Naive B cell (primary cell): ENCODE data around the gene FOXC2. TPM values are rescaled to one million over a fixed set of nuclear protein-coding genes. Genes with fewer than 3 reads are reported as not detected.

Source experiments
- ATAC-seq, 2 donors: fragments of 150-1000 bp; cut with Tn5 transposase; 2 replicates each; pipeline ENCODE4 v1.10.0; 2021; ENCODE audit warnings: low read depth in 2 of 2, mild to moderate bottlenecking in 2 of 2, moderate library complexity in 2 of 2
- DNase-seq: peaks from one replicate; pipeline ENCODE4 v3.0.0; 2022
- H3K27ac Mint-ChIP-seq, 6 donors: one replicate each; pipeline ENCODE4 v1.8.0; 2020 to 2022; ENCODE audit warnings: mild to moderate bottlenecking in 6 of 6, mixed read lengths in 6 of 6, moderate library complexity in 5 of 6, inconsistent platforms in 2 of 6
- H3K27me3 Mint-ChIP-seq, 3 donors: one replicate each; pipeline ENCODE4 v1.8.0; 2021 to 2022; ENCODE audit warnings: mixed read lengths in 3 of 3, mild to moderate bottlenecking in 1 of 3
- H3K36me3 Mint-ChIP-seq, 2 donors: one replicate each; pipeline ENCODE4 v1.8.0; 2020 to 2022; ENCODE audit warnings: mixed read lengths in 2 of 2, inconsistent platforms in 1 of 2, mild to moderate bottlenecking in 1 of 2
- H3K4me1 Mint-ChIP-seq, 3 donors: one replicate each; pipeline ENCODE4 v1.8.0; 2020 to 2022; ENCODE audit warnings: mixed read lengths in 3 of 3, inconsistent platforms in 1 of 3, mild to moderate bottlenecking in 1 of 3, moderate library complexity in 1 of 3
- H3K4me3 Mint-ChIP-seq, 8 donors: one replicate each; pipeline ENCODE4 v1.8.0; 2020 to 2022; ENCODE audit warnings: mild to moderate bottlenecking in 8 of 8, mixed read lengths in 8 of 8, moderate library complexity in 8 of 8, inconsistent platforms in 2 of 8
- H3K9me3 Mint-ChIP-seq, 7 donors: one replicate each; pipeline ENCODE4 v1.8.0; 2020 to 2022; ENCODE audit warnings: mixed read lengths in 7 of 7, mild to moderate bottlenecking in 5 of 7, inconsistent platforms in 2 of 7, moderate library complexity in 1 of 7
- polyA plus RNA-seq, 6 donors: library from polyadenylated mRNA; unstranded; fragments of 300-500 nt; fragmentation: Illumina TruSeq; gene quantifications; one replicate each; pipeline ENCODE4 v1.2.3, GENCODE V29; 2021; ENCODE audit warnings: low read depth in 6 of 6

The FOXC2 gene
- polyA plus RNA-seq, 6 donors from 2014 or later = not detected

DNA sequence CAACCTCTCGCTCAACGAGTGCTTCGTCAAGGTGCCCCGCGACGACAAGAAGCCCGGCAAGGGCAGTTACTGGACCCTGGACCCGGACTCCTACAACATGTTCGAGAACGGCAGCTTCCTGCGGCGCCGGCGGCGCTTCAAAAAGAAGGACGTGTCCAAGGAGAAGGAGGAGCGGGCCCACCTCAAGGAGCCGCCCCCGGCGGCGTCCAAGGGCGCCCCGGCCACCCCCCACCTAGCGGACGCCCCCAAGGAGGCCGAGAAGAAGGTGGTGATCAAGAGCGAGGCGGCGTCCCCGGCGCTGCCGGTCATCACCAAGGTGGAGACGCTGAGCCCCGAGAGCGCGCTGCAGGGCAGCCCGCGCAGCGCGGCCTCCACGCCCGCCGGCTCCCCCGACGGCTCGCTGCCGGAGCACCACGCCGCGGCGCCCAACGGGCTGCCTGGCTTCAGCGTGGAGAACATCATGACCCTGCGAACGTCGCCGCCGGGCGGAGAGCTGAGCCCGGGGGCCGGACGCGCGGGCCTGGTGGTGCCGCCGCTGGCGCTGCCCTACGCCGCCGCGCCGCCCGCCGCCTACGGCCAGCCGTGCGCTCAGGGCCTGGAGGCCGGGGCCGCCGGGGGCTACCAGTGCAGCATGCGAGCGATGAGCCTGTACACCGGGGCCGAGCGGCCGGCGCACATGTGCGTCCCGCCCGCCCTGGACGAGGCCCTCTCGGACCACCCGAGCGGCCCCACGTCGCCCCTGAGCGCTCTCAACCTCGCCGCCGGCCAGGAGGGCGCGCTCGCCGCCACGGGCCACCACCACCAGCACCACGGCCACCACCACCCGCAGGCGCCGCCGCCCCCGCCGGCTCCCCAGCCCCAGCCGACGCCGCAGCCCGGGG, 1.3 kb downstream of the FOXC2 start:
- no peak for DNase-seq
- peak overlapping the region; percentile 22 to 93 (median 63) for H3K27ac Mint-ChIP-seq
- no peak for ATAC-seq

DNA sequence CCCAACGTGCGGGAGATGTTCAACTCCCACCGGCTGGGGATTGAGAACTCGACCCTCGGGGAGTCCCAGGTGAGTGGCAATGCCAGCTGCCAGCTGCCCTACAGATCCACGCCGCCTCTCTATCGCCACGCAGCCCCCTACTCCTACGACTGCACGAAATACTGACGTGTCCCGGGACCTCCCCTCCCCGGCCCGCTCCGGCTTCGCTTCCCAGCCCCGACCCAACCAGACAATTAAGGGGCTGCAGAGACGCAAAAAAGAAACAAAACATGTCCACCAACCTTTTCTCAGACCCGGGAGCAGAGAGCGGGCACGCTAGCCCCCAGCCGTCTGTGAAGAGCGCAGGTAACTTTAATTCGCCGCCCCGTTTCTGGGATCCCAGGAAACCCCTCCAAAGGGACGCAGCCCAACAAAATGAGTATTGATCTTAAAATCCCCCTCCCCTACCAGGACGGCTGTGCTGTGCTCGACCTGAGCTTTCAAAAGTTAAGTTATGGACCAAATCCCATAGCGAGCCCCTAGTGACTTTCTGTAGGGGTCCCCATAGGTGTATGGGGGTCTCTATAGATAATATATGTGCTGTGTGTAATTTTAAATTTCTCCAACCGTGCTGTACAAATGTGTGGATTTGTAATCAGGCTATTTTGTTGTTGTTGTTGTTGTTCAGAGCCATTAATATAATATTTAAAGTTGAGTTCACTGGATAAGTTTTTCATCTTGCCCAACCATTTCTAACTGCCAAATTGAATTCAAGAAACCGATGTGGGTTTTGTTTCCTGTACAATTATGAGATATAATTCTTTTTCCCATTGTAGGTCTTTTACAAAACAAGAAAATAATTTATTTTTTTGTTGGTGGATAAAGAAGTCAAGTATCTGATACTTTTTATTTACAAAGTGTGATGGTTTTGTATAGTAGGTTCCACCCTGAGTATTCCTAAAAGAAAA, 2.3 kb downstream of the FOXC2 start:
- peak overlapping the region in 5 of 8 donors; percentile 12 to 62 (median 40) for H3K4me3 Mint-ChIP-seq
- peaks cover 59 to 81% (median 60%) of the 10 kb centered on the region in 3 donors for H3K27me3 Mint-ChIP-seq
- ATAC-seq = no peak

More for the DNA sequence above, 1.3 kb downstream of the FOXC2 start:
- peak overlapping the region; percentile 64 to 87 (median 72) for H3K4me3 Mint-ChIP-seq
- H3K9me3 Mint-ChIP-seq = peaks cover 0 to 4% (median 0%) of the 10 kb centered on the region in 7 donors
- no peaks in the 10 kb centered on the region for H3K36me3 Mint-ChIP-seq
- peaks cover 15 to 36% (median 30%) of the 10 kb centered on the region in 3 donors for H3K4me1 Mint-ChIP-seq
- peaks cover 56 to 76% (median 60%) of the 10 kb centered on the region in 3 donors for H3K27me3 Mint-ChIP-seq

DNA sequence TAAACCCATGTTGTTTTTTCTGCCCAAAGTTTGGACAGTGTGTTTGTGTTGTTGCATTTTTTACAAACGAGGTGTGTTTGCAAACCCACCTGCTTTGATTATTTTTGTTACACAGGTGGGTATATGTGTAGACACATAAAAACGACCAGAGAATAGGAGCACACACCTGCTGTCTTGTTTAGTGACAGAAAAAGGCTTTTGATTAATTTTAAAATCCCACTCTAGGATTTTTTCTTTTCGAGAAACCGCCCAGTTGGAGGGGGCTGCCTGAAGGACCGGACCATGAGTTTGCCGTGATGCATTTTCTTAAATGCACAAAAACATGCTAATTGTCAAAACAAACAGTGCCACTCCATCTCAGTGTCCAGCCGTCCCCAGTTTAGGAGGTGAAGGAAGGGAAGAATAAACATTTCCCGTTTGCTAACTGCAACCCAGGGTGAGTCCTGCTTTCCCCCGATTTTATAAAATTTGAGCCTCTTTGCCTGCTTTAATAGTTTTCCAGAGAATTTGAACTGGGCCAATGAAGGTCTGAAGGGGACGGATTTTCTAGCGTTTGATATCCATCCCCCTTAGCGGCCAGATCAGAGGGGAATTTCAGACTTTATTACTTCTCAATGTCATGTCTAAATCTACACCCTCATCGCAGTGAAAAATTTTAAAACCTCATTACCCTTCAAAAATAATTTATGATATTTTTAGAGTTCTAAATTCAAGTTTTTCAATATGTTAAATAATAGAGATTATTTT, 3.2 kb downstream of the FOXC2 start:
- peaks cover 0 to 4% (median 0%) of the 10 kb centered on the region in 7 donors for H3K9me3 Mint-ChIP-seq
- no peak for ATAC-seq
- H3K4me1 Mint-ChIP-seq = peaks cover 4 to 23% (median 16%) of the 10 kb centered on the region in 3 donors
- H3K27me3 Mint-ChIP-seq = peaks cover 59 to 81% (median 60%) of the 10 kb centered on the region in 3 donors
- H3K4me3 Mint-ChIP-seq = peak overlapping the region in 1 of 8 donors; percentile 12
- no peaks in the 10 kb centered on the region for H3K36me3 Mint-ChIP-seq
- DNase-seq = no peak
- no peak overlapping the region for H3K27ac Mint-ChIP-seq

More for the DNA sequence above, 2.3 kb downstream of the FOXC2 start:
- Mint-ChIP-seq H3K9me3 (peaks cover 0 to 4% (median 0%) of the 10 kb centered on the region in 7 donors), H3K4me1 (peaks cover 9 to 28% (median 23%) of the 10 kb centered on the region in 3 donors), H3K36me3 (no peaks in the 10 kb centered on the region), H3K27ac (peak overlapping the region in 3 of 6 donors; percentile 69 to 97 (median 85))
- DNase-seq = no peak

DNA sequence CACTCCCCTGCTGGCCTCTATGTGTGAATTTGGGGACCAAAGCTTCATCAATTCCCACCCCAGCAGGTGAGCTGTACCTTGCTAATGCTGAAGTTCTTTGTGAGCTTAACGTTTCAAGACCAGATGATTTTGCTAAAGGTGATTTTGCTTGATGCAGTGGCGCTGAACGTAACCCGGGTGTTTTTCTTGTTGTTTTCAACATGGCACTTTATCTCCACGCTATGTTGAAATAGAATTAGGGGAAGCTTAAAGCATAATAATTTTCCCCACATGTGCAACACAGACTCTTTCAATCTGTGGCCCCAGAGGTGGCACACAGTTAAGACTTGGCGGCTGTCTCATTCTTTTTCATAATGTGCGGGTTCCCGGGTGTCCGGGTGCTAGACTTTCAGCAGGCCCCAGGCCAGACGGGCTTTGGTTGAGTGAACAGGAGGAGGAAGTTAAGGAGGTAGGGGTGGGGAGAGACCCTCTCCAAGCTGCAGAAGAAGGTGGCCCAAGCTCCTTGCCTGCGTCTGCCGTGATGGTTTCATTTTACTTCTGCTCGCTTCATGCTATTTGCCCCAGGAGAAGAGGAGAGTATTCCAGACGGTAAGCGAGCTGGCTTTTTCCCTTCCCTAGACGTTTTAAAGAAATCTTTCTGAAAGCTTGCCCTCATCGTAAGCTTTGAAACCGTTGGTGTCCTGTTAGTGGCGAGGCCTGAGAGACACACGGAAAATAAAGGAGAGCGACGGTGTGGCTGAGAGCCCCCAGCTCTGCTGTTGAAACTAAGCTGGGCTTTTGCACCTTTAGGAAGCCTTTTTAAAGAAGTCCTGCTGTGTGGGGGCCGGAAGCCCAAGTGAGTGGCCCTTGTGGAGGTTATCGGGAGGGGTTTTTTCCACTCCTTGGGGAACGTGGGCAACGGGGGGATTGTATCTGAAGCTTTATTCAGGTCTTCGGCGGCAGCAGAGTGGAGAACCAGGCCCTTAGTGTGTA, 4.2 kb downstream of the FOXC2 start:
- peaks cover 4 to 21% (median 12%) of the 10 kb centered on the region in 3 donors for H3K4me1 Mint-ChIP-seq
- peaks cover 0 to 4% (median 0%) of the 10 kb centered on the region in 7 donors for H3K9me3 Mint-ChIP-seq
- DNase-seq = no peak
- no peak overlapping the region for H3K4me3 Mint-ChIP-seq
- H3K27ac Mint-ChIP-seq = no peak overlapping the region
- peaks cover 56 to 81% (median 59%) of the 10 kb centered on the region in 3 donors for H3K27me3 Mint-ChIP-seq
- H3K36me3 Mint-ChIP-seq = no peaks in the 10 kb centered on the region
- ATAC-seq = no peak

DNA sequence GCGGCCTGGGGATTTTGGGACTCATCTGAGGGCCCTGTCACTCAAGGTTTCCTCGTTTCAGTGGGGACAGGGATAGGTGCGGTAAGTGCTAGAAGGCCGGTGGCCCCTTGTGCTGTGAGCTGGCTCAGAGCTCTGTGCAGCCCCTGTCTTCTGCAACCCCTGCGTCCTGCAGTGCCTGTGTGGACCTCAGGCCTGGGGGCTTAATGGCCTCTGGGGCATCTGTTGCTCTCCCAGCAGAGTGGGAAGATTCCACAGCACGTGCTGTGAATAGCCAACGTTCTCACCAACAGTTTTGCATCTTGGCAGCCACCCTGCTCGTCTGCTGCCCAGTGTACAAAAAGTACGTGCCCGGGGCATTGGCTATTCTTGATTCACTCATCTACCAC, 4.9 kb downstream of the FOXC2 start:
- H3K27ac Mint-ChIP-seq = no peak overlapping the region
- peak overlapping the region in 1 of 8 donors; percentile 20 for H3K4me3 Mint-ChIP-seq
- H3K4me1 Mint-ChIP-seq = peaks cover 8 to 22% (median 16%) of the 10 kb centered on the region in 3 donors
- no peaks in the 10 kb centered on the region for H3K36me3 Mint-ChIP-seq
- DNase-seq (no peak), ATAC-seq (no peak)
- peaks cover 0 to 4% (median 0%) of the 10 kb centered on the region in 7 donors for H3K9me3 Mint-ChIP-seq
- peaks cover 60 to 87% (median 63%) of the 10 kb centered on the region in 3 donors for H3K27me3 Mint-ChIP-seq

DNA sequence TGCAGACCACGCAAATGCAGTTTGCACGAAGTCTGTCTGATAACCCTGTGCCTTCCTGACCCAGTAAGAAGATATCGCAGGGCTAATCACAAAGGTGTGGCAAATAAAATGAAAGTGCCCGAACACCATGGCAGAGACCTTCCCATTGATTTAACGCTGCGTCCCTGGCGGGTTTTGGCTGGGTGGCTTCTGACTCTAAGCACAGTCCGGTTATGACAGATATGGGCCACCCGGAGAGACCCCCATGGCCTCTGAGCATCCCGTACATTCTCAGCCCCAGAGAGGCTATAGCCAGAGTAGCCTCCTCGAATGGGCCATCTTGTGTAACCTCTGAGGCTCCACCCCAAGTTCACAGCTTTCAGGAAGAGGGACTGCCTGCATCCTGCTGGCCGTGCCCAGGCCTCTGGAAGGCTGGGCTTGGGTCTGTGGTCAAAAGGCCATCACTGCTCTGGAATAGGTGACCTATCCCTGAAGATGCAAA, 5.5 kb downstream of the FOXC2 start:
- Mint-ChIP-seq H3K36me3 (no peaks in the 10 kb centered on the region), H3K27ac (no peak overlapping the region), H3K4me1 (peaks cover 11 to 25% (median 19%) of the 10 kb centered on the region in 3 donors), H3K27me3 (peaks cover 63 to 92% (median 68%) of the 10 kb centered on the region in 3 donors), H3K4me3 (no peak overlapping the region), H3K9me3 (peaks cover 0 to 4% (median 0%) of the 10 kb centered on the region in 7 donors)
- ATAC-seq = no peak
- DNase-seq = no peak

DNA sequence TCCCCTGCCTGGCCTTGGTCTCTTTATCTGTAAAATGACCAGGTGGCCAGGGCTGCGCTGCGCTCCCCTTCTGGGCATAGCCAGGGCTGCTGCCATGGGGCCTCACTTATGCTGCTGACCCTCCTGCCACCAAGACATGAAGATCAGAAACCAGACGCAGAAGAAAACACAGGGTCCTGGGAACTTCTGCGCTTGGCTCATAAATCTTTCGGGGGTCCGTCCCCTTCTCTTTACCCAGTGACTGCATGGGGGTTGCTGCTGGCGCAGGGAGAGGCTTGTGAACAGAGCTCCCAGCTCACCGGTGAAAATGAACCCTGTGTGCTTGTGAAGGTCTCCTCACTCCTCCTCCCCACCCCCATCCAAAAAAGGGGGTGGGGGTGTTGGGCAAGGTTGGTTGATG, 6.0 kb downstream of the FOXC2 start:
- ATAC-seq = no peak
- H3K9me3 Mint-ChIP-seq = peaks cover 0 to 4% (median 0%) of the 10 kb centered on the region in 7 donors
- no peaks in the 10 kb centered on the region for H3K36me3 Mint-ChIP-seq
- peaks cover 66 to 92% (median 74%) of the 10 kb centered on the region in 3 donors for H3K27me3 Mint-ChIP-seq
- H3K4me3 Mint-ChIP-seq = no peak overlapping the region
- no peak overlapping the region for H3K27ac Mint-ChIP-seq
- DNase-seq = no peak
- peaks cover 8 to 24% (median 16%) of the 10 kb centered on the region in 3 donors for H3K4me1 Mint-ChIP-seq

DNA sequence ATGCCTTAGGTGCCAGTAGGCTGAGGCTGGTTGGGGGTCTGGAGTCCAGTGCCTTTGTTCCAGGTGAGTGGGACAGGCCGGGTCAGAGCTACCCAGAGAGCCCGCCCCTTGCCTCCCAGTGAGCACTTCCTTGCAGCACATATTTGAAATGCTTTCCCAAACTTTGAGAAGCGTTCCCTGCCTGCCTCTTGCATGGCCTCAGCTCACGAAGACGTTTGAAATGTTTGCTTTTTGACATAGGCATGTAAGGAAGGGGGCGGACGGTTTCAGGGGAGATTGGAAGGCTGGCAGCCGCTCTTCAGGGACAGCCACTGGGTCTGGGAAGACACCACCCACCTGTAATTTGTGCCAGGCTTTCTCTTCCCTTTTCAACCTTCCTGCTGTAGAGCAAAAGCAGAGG, 6.6 kb downstream of the FOXC2 start:
- ATAC-seq (no peak), DNase-seq (no peak)
- H3K4me1 Mint-ChIP-seq = peaks cover 12 to 25% (median 16%) of the 10 kb centered on the region in 3 donors
- H3K27me3 Mint-ChIP-seq = peaks cover 71 to 97% (median 80%) of the 10 kb centered on the region in 3 donors
- H3K4me3 Mint-ChIP-seq = peak overlapping the region in 1 of 8 donors; percentile 19
- peaks cover 0 to 4% (median 0%) of the 10 kb centered on the region in 7 donors for H3K9me3 Mint-ChIP-seq
- H3K36me3 Mint-ChIP-seq = no peaks in the 10 kb centered on the region
- no peak overlapping the region for H3K27ac Mint-ChIP-seq

DNA sequence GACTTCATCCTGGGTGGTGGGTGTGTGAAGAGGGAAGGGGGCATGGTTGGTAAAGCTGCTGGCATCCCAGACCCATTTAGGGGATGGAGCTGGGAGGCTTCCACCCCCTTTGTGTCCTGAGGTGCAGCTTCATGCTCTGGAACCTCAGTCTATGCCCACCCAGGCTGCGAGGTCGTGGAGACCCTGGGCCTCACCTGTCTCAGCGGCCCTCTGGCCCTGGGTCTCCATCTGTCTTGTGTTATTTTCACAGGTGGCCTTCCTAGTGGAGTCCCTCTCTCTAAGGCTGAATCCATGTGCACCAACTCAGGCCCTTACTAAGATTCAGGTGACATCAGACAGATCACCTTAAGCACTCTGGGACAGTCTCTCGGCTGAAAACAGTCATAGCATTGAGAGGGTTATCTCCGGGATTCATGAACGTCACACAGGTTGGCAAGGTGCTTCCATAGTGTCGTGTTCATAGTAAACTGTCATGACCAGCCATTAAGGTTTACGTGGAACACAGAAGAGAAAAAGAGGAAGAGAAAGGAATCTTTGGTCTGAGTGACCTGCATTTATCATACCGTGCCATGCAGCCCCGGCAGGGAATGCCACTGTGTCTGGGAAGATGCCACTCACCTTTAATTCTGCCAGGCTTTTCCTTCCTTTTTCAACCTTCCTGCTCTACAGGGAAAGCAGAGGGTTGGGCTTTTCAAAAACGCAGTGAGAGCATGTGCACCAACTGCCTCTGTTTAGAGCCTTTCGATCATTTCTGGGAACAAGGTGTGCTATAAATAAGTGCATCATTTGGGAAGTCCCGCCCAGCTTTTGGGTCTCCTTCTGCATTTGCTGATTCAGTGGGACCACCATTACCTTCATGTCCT, 7.2 kb downstream of the FOXC2 start:
- Mint-ChIP-seq H3K27ac (no peak overlapping the region), H3K4me1 (peaks cover 16 to 25% (median 16%) of the 10 kb centered on the region in 3 donors), H3K27me3 (peaks cover 76 to 98% (median 82%) of the 10 kb centered on the region in 3 donors), H3K9me3 (peaks cover 0 to 4% (median 0%) of the 10 kb centered on the region in 7 donors), H3K36me3 (no peaks in the 10 kb centered on the region), H3K4me3 (peak overlapping the region in 3 of 8 donors; percentile 1 to 47 (median 22))
- no peak for DNase-seq
- no peak for ATAC-seq

DNA sequence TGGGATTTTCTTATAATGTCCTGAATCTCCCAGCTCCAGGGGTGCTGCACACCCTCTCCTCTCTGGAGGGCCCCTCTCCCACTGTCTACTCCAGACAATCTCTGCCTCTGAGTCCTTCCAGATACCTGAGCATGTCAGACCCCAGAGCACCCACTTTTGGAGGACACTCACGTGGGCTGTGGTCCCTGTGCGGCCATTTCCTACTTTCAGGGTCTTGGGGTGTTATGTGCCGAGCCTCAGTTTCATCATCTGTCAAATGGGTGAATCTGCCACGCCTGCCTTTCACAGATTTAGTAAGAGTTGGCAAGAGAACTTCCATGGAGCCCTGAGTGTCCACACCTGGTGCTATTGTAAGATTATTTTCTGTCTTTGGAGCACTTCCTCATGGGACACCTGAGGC, 8.0 kb downstream of the FOXC2 start:
- H3K27me3 Mint-ChIP-seq = peaks cover 76 to 95% (median 82%) of the 10 kb centered on the region in 3 donors
- ATAC-seq (no peak), DNase-seq (no peak)
- peak overlapping the region in 3 of 8 donors; percentile 47 to 57 (median 49) for H3K4me3 Mint-ChIP-seq
- peaks cover 16 to 25% (median 18%) of the 10 kb centered on the region in 3 donors for H3K4me1 Mint-ChIP-seq
- no peaks in the 10 kb centered on the region for H3K36me3 Mint-ChIP-seq
- peaks cover 0 to 4% (median 0%) of the 10 kb centered on the region in 7 donors for H3K9me3 Mint-ChIP-seq
- no peak overlapping the region for H3K27ac Mint-ChIP-seq
